ENCODE measurements around the gene BUB3. TPM values are rescaled to one million over a fixed set of nuclear protein-coding genes. Genes with fewer than 3 reads are reported as not detected.

The BUB3 gene
- total and polyA plus RNA-seq, 2 of the 8 experiments (the other 6 are each of a cell fraction or from before 2014, with no cell fraction given), result 183 to 207 TPM

GRCh38 chr10:123132576-123133477, 21.4 kb upstream of the BUB3 start (continued):
- no peak for TF ChIP-seq MAX (IDR thresholded peaks at IDR 0.05)
- TF ChIP-seq SIN3A (conservative IDR thresholded peaks at IDR 0.05 in 1 of 2, IDR thresholded peaks at IDR 0.05 in 1 of 2; ENCODE audit: low read depth in 1 of 2, low read length in 2 of 2), result peak in 1 of 2 experiments; percentile 80; a peak in 1 of 4 replicates
- peak; percentile 15; the same call in 1 of the 2 replicates for TF ChIP-seq BACH1 (IDR thresholded peaks at IDR 0.05; ENCODE audit: low read length)
- TF ChIP-seq RBBP5 (IDR thresholded peaks at IDR 0.05; ENCODE audit: borderline replicate concordance, low read depth, low read length), result peak; percentile 55; the same call in 1 of the 2 replicates
- TF ChIP-seq TEAD4 (IDR thresholded peaks at IDR 0.05; ENCODE audit: low read depth, low read length), result no peak
- TF ChIP-seq NANOG (IDR thresholded peaks at IDR 0.05; ENCODE audit: insufficient read depth, low read depth, low read length, poor library complexity, severe bottlenecking), result no peak
- peak; percentile 55 for TF ChIP-seq SAP30 (IDR thresholded peaks at IDR 0.05; ENCODE audit: insufficient read depth, insufficient replicate concordance, low read length)
- no peak for TF ChIP-seq SIRT6 (IDR thresholded peaks at IDR 0.05; ENCODE audit: low read length)
- TF ChIP-seq NRF1 (IDR thresholded peaks at IDR 0.05; ENCODE audit: low read depth, low read length), result no peak
- TF ChIP-seq SP1 (IDR thresholded peaks at IDR 0.05; ENCODE audit: low read depth, low read length), result no peak
- no peak for TF ChIP-seq MAFK (IDR thresholded peaks at IDR 0.05; ENCODE audit: low read depth, low read length)
- TF ChIP-seq TAF7 (optimal IDR thresholded peaks at IDR 0.05; ENCODE audit: borderline replicate concordance, low read depth, low read length), result no peak
- TF ChIP-seq GABPA (IDR thresholded peaks at IDR 0.05; ENCODE audit: borderline replicate concordance, insufficient read depth, low read length), result peak; percentile 49; the same call in 1 of the 2 replicates
- TF ChIP-seq POU5F1 (IDR thresholded peaks at IDR 0.05; ENCODE audit: low read depth, low read length), result no peak
- TF ChIP-seq KDM5A (IDR thresholded peaks at IDR 0.05; ENCODE audit: low read length), result no peak
- TF ChIP-seq BRCA1 (IDR thresholded peaks at IDR 0.05; ENCODE audit: low read depth, low read length), result no peak
- peak; percentile 82 to 88 for TF ChIP-seq RAD21 (IDR thresholded peaks at IDR 0.05 in 1 of 2, conservative IDR thresholded peaks at IDR 0.05 in 1 of 2; ENCODE audit: low read depth in 2 of 2, low read length in 2 of 2)
- TF ChIP-seq ASH2L (IDR thresholded peaks at IDR 0.05; ENCODE audit: low read length), result peak; percentile 64
- no peak for TF ChIP-seq EZH2 (IDR thresholded peaks at IDR 0.05; ENCODE audit: low read depth, low read length, severe bottlenecking)
- TF ChIP-seq SUZ12 (IDR thresholded peaks at IDR 0.05; ENCODE audit: low read length), result no peak
- peak; percentile 83 for TF ChIP-seq CTBP2 (IDR thresholded peaks at IDR 0.05; ENCODE audit: borderline replicate concordance, insufficient read depth, insufficient read length, low read length)

All from H1 (cell line).